Measurements from ENCODE around the gene FKBP3. TPM values are rescaled to one million over a fixed set of nuclear protein-coding genes. Genes with fewer than 3 reads are reported as not detected.

The FKBP3 gene
- 23.2 and 31.2 TPM in 2 replicates for total RNA-seq

DNA sequence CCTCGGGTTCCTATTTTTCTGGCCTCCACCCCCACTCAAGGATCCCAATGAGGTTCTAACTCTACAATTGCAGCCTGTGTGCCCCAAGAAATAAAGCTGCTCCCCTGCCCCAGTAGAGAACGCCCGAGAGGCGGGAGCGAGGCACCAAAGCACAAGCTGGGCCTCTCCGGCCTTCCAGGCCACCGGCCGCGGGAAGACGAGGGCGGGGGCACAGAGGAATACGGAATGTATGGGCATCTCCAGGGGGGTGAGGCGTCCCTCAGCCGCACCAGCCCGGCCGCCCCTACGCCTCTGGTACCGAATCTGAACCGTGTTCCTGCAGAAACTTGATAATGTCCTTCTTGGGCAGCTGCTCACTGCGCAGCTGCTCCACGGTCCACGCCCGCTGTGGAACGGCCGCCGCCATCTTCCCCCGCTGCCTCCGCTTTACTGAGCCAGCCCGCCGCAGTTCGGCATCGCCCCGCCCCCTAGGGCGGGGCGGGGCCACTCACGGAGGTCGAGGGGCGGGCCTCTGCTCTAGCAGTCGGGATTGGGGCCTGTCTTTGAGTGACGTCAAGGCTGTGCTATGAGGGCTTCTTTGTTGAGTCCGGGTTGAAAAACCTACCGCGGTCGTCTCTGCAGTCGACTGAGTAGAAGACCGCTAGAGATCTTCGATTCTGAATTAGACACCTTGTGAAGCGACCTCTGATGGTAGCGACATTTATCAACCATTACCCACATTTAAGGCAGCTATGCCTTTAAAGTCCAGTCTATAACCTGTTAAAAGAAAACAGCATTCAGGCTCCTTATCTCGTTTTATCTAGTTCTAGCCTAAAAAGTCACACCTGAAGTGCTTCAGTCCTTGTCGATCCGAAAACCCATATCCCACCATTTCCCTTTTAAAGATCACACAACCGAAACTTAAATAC, at the start of gene FKBP3:
TSS of gene FKBP3 (minus strand) at position 431 of the 908 bp plus-strand sequence. CDS start at position 406, 25 bp downstream.

DNA sequence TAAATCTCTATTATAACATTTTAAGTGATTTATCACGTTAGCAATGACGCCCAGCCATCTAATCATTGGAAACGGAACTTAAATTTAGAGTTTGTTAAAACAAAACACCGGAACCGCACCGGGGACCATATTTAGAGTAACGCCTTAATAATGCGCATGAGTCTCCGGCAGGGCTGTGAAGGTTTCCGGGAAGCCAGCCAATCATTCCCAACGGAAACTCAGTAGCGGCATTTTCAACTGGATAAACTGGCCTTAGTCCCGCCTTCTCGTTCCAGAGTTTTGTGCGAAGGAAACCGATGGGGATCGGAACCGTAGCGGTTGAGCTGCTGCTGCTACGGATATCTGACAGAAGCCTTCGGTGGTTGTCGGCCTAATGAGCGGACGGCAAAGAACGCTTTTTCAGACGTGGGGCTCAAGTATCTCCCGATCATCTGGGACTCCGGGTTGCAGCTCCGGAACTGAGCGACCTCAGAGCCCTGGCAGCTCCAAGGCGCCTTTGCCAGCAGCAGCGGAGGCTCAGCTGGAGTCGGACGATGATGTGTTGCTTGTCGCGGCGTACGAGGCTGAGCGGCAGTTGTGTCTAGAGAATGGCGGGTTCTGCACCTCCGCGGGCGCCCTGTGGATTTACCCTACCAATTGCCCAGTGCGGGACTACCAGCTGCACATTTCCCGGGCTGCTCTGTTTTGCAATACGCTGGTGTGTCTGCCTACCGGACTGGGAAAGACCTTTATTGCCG, 1.5 kb upstream of the FKBP3 start, which contains the start of gene FANCM:
TSS of gene FANCM (plus strand) at position 272 of the 737 bp plus-strand sequence. CDS start at position 374, 102 bp downstream.

DNA sequence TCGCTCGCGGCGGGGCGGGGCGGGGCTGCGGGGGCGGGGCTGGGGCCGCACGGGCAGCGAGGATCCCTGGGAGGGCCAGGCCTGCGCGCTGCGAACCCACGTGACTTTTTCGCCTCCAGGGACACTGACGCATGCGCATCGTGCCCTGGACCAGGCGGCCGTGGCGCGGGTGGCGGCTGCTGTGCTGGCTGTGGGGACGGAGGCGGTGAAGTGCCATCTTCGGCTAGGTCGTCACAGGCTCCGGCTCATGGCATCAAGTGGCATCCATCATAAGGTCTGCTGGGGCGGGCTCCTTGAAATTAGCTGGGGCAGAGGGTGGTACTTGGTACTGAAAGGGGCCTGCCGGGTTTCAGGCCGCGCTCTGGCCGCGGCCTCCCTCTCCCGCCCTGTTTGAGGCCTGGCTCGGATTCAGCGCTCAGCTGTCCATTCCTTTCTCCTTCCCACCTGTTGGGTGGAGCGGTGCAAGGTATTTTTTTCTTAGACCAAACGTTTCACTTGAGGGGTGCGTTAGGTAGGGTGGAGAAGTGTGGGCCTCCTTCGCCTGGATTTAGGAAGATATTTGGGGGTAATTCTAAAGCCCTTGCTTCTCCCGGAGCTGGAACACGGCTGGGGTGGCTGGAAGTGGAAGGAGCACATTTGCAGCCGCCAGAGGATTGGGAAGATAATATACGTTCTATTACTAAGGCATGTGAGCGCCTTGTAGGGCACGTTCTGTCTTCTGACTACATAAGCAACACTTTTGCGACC, 50.1 kb downstream of the FKBP3 start, which contains the start of gene PRPF39:
TSS of gene PRPF39 (plus strand) at position 141 of the 747 bp plus-strand sequence. CDS start 11,124 bp downstream, outside the sequence.

Small RNAs within 50 kb of the gene (small RNA-seq; reads per million reads assigned to genes)
- gene RF00151 (not detected), gene SNORD127 (9,036 reads per million, percentile 100 among the genes with 10 or more reads in this experiment)

Other genes starting within 250 kb of the FKBP3 start
- 7.8 and 9.9 TPM in 2 replicates for gene KLHL28, start 172.5 kb downstream of the FKBP3 start, total RNA-seq
- gene TOGARAM1, start 172.3 kb downstream of the FKBP3 start, total RNA-seq = 14.0 and 18.0 TPM in 2 replicates
- gene PRPF39, start 50.4 kb downstream of the FKBP3 start, total RNA-seq = 26.1 and 37.7 TPM in 2 replicates
- 10.5 and 15.0 TPM in 2 replicates for gene FANCM, start 1.4 kb upstream of the FKBP3 start, total RNA-seq
- gene MIS18BP1, start 118.7 kb upstream of the FKBP3 start, total RNA-seq = 22.9 and 40.8 TPM in 2 replicates

Data from vein endothelial cell (primary cell).